Inflammatory macrophage treated with lipopolysaccharide for 1 hour (primary cell): ENCODE results near the gene PCNA.
A peak's percentile ranks its signal among the peaks of the same experiment; 100 is the strongest.

ENCODE experiments used
- DNase-seq, 2 donors: peaks; one replicate each; pipeline ENCODE4 v3.0.0-alpha.2; 2020 to 2022

Gene PCNA

DNA sequence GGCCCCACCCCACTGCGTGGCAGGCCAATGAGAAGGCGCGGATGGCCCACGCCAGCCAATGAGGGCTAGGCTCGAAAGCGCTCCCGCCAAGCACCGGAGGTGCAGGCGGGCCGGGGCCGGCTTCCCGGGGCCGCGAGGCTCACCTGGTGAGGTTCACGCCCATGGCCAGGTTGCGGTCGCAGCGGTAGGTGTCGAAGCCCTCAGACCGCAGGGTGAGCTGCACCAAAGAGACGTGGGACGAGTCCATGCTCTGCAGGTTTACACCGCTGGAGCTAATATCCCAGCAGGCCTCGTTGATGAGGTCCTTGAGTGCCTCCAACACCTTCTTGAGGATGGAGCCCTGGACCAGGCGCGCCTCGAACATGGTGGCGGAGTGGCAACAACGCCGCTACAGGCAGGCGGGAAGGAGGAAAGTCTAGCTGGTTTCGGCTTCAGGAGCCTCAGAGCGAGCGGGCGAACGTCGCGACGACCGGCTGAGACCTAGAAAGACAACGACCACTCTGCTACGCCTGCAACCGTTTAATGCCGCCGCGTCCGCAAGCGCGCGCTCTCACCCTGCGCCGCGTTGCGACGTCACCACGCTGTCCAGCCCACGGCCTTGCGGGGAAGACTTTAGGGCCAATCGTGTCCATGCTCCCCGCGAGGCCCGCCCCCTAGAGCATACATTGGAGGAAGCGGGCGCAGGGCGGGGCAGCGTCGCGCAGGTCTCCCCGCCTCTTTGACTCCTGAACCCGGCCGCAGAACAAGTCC is at the start of gene PCNA:
Gene PCNA (minus strand): TSS at position 524 of the 750 bp plus-strand sequence. CDS start 160 bp downstream, at position 364.
- DNase-seq = peak; percentile 93 to 97

DNA sequence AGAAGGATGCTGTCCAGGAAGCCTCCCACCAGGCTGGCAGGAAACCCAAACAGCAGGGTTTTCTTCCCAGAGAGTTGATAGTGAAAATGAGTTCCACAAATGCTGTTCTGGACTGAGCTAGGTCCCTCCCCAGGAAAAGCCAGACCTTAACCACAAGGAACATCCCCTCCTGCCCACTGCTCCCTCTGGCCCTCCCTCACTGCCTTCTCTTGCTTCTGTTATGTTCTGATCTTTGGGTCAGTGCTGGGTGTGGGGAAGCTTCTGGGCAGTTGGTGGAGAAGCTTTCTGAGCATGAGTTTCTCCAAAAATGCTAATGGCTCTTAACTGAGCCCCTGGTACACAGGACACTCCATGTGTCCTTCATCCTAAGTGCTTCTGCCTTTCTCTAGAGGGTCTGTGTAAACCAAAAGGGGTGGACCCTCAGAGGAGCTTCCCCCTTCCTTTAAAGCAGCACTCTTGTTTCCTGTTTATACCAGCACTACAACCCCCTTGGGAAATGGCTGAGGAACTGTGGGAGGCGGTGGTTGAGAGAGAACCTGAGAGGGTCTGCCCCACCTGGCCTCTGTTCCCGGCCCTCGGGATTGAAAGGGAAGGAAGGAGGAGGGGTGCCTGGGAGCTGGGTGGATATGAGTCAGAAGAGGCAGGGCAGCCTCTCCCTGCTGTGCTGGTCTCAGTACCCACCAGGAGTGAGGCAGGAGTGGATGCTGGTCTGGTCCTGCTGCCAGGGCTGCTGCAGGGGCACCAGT is 49.1 kb upstream of the PCNA start:
- DNase-seq = peak; percentile 33 to 49

DNA sequence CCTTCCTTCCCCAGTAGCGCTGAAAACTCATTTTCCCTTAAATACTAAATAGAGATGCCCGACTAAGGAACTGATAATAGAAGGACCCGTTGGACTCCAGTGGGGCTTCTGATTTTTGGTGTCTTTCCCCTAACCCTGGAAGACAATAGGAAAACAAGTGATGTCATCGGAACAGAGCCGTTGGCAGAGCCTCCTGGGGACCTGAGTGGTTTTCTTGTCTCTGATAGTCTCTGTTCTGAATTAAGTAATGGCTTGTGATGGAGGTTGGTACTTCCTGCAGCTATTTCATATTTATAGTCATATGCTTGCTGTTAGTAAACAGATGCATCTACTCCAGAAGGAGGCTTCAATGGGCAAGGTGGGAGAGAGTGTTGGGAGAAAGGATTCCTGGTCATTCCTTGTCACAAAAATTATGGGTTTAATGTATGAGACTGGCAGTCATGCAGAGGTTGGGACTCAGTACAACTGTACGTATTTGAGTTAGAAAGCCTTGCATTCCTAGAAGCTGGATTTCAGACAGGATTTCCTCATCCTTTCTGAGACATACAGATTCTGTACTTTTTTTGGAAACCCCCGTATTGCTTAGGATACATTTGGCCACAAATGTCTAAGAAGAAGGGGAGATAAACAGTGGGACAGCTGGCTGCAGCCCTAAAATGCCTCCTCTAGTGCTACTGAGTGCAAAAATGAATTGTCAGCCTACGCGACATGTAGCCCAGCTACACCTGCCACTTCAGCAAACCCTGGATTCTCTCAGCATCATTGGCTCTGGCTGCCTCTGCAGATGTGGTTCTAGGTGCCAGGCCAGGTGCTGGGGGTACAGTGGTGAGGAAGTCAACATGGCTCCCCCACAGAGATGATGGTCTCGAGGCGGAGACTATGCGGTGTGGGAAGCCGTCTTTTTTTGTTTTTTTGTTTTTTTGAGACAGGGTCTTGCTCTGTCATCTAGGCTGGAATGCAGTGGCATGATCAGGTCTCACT is 45.2 kb upstream of the PCNA start:
- DNase-seq = peak; percentile 73

DNA sequence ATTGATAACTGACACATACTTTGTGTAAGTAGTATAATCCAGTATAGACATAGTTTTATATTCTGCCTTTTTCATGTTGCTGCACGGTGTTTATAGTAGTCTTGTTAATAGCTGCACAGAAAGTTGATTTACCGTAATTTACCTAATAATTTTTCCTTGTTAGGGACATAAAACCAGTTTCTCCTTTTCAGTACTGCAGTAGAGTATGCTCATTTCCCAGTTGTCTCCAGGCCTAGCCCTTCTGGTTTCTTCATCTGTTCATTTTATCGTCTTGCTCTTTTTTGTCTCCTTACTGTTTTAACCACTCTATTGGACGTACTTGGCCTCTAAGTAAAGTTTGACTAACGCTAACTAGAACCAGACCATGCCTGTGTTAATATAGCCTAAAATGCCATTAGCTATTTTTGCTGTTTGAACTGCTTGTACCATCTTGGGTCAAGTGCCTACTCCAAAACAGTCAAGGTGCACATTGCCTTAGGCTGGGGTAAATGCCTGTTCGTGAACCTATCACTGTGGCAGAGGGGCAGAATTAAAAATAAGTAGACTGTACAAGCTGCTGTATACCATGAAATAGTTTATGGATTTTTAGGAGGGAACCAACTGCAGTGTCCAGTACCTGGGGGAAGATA is 41.9 kb upstream of the PCNA start:
- DNase-seq = no peak

DNA sequence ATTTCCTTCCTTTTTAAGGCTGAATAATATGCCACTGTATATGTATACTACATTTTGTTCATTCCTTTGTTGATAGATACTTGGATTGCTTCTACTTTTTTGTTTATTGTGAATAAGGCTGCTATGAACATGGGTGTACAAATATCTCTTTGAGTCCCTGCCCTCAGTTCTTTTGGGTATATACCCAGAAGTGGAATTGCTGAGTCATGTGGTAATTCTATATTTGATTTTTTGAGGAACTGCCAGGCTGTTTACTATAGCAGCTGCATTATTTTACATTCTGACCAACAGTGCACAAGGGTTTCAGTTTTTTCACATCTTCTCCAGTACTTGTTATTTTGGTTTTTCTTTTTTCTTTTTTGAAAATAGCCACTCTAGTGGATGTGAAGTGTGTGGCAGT is 41.1 kb upstream of the PCNA start:
- peak; percentile 26 to 62 for DNase-seq

DNA sequence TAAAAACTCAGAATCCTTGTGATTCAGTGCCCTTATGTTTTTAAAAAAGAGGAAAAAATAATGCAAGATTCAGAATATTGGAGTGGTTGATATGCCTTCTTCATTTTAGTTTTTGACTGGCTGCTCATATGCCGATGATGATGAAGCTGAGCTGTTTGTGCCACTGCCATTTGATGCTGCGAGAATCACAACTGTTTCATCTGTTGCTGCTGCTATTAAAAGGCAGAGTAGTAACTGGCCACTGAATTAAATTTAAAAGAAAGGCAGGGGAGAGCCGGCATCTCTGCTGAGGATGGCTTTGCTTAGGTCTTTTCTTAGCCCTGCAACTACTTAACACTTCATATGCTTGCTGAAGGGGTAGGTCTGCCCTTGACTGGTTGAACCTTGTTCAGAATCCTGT is 40.2 kb upstream of the PCNA start:
- no peak for DNase-seq

DNA sequence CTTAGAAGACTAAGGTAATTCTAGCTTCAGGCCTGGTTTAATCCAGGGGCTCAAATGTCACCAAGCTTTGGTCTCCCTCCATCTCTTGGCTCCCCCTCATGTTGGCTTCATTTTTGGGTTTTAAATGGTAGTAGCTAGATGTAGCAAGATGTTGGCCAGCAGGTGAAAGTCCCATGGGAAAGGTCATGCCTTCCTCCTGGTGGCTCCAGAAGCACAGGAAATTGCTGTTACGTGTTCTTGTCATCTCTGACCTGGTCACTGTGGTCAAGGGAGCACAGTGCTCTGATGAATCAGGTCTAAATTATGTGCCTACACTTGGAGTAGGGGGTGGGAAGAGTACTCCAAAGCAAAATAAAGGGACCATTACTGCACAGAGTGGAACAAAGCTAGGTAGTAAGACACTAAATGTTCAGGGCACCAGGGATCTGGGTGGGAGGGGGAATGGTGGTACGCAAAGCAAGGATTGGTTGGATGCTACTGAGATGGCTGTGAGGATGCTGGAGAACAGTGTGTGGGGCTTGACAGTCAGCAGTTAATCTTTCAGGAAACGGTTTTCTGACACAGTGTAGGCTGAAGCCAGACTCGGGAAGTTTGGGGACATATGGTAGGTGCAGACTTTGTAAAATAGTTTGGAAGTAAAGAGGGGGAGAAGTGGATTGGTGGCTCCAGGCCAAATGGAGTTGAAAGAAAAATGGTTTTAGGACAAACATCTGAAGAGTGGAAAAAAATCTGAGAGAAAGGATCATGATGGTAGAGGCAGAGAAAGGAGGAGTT is 37.1 kb upstream of the PCNA start:
- no peak for DNase-seq

DNA sequence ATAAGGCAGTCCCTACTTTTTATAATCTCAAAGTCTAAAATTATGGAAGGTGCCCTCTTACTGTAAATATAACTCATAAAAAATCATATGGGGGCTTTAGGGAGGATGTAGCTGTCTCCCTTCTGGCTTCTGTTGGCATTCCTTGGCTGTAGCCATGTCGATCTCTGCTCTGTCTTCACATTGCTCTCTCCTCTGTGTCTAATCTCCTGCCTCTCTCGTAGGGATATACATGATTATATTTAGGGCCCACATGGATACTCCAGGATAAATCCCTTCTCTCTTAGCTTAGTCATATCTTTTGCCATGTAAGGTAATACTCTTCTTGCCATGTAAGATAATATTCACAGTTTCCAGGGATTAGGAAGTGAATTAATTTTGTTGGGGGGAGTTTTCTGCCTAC is 35.6 kb upstream of the PCNA start:
- DNase-seq = no peak

DNA sequence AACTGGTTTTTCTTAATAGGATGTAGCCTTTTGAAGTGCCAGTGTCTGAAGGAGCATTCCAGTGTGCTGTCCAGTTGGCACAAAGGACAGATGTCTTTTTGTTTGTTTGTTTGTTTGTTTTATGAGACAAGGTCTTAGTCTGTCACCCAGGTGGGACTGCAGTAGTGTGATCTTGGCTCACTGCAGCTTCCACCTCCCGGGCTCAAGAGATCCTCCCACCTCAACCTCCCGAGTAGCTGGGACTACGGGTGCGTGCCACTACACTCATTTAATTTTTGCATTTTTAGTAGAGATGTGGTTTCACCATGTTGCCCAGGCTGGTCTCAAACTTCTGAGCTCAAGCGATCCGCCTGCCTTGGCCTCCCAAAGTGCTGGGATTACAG is 34.8 kb upstream of the PCNA start:
- no peak for DNase-seq

DNA sequence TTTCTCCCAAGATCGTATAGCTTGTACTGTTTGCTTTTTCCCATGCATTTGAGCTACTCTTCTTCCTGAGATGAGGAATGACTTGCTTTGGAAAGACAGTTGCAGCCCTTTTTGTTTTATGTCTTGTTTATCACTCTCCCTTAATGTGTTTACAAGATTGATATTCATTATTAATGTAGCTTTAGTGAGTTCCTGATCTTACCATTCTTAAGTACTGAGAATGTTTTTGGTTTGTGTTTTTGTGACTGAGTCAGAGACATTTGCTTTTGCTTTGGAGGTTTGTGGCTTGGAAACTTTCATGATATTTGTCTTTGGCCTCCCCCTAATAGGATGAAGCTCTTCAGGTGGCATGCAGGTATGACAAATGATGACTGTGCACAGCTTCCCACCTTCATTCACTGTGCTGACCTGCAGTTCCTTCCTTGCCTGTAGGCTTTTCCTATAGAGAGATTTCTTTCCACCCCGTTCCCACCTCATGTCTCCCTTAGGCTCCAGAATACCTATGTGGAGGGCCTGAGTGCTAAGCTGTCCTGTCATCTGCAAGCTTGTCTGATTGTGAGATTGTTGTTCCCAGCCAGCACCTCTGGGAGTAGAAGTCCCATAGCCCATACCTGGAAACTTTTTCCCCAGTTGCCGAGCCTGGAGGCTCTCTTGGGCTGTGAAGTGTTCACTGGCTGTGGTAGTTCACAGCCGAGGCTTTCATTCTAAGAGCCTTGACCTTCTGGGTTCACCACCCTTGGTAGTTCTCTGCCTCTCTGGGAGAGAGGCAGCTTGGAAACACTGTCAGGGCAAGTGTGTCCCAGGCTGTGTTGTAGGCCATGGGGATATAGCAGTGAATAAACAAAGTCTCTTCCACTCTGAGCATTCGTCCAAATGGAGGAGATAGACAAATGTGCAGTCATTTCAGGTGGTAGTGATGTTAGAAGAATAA is 34.1 kb upstream of the PCNA start:
- DNase-seq = no peak

DNA sequence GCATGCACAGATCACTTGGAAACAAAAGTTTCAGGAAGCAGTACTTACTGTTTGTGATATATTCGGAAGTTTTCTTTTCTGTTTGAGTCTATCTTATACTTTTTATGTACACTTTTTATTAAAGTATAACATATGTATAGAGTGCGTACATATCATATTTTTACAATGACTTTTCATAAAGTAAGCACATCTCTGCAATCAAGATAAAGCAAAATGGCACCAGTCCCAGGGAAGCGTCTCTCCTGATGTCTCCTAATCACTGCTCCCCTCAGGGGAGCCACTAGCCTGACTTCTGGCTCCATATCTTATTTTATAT is 33.4 kb upstream of the PCNA start:
- DNase-seq = no peak

DNA sequence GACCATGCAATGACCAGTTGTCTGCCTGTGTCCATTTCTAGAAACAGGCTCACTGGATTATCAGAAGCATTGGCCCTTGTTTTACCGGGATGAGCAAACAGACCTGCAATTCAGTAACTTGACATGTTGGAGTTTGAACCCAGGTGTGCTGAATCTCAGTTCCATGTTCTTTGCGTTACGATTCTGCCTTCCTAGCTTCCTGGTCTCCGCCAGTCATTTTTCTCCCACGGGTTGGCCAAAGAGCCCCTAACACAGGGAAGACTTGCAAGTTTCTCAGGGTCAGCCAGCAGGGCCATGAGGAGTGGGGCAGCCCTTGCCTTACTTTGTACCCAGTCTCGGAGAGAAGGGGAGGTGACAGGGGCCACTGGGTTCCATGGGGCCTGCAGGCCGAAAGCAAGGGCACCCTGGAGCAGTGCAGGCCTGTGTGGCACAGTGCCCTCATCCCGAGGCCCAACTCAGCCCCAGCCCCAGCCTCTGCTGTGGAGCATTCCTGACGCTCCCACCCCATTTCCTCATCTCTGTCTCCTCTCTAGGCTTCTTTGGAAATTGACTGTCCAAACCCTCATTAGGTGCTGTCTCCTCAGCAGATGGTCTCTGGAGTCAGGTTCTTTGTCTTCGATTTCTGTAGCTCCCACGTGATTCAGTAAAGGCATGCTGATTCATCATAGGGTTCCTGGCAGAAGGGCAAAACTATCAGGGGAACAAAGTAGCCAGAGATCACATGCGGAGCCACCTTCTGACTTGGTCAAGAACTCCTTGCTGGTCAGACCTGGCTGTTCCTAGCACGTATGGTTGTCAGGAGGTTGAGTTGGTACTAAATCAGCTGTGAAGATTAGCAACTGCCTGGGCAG is 30.7 kb upstream of the PCNA start:
- DNase-seq = peak in 1 of 2 donors; percentile 18

DNA sequence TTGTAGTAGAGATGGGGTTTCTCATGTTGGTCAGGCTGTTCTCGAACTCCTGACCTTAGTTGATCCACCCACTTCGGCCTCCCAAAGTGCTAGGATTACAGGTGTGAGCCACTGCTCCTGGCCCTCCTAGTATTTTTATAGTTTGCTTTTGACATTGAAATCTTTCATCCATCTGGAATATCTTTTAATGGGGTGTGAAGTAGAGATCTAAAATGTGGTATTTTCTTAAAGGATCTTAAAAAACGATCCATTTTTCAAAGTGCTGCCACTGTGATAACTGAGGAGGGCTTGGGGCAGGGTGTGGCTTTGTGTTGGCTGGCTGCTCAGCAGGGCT is 30.1 kb upstream of the PCNA start:
- DNase-seq = no peak

DNA sequence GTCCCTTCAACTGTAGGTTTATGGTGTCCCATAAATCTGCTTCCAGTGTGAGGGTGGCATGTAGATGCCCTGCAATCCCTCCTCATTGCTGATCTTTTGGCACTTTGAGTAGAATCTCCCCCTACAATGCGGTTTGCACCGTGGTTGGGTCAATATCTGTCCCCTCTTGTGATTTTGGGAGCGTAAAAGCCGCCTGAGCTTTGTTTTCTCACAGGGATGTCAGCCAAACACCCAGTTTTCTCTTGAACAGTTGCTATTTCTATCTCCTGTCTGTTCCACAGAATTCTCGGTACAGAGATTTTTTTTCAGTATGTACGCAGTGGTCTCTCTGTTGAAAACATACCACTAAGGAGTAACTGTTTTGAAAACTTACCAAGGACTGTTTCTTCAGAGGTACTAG is 28.8 kb upstream of the PCNA start:
- DNase-seq = no peak

DNA sequence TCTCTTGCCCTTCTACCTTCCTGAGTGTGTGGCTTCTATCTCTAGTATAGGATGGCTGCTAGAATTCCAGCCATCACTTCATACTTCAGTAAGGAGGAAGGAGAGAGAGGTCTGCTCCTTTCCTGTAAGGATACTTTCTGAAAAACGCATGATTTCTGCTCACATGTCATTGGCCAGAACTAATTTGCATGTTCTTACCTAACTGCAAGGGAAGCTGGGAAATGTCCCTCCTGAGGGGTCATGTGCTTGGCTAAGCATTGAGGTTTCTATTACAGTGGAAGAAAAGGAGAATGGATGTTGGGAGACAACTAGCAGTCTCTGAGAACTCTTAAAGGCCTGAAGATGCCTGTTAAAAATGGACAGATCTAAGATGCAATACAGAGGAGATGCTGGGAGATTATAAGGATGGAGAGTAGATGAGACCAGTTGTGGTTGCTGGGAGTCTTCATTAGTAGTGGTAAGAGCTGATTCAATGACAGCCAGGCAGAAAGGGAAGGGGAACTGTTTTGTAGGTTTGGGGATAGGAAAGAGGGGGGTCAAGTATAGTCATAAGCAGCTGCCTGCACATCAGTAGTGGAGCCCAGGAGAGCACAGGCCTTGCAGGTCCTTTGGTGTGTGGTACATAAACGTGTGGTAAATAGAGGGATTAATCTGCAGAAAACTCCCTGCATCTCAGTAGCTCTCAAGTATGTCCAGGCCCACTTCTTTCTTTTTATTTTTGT is 27.3 kb upstream of the PCNA start:
- peak; percentile 42 to 73 for DNase-seq

DNA sequence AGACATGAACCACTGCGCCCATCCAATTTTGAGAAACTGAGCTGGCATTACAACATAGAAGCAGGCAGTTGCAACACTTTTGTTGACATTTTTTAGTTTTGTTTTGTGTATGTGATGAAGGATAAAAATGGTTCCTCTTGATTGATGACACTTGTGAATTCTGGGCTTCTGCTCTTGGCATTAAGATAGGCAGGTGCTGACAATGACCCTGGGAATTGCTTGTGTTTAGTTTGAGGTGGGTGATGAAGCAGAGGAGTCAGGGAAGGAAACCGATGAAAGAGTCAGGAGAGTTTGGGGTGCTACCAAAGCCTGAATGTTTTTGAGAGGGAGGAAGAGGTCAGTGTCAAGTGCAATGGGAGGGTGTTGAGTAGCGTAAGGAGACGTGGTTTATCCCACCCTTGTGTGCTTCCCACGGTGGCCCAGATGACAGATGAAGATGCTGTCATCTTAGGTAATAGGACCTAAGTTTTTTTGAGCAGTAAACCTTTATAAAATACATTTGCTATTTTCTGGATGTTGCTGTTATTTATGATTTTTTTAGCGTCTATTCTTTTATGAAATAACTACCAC is 26.4 kb upstream of the PCNA start:
- DNase-seq = peak; percentile 51 to 68

DNA sequence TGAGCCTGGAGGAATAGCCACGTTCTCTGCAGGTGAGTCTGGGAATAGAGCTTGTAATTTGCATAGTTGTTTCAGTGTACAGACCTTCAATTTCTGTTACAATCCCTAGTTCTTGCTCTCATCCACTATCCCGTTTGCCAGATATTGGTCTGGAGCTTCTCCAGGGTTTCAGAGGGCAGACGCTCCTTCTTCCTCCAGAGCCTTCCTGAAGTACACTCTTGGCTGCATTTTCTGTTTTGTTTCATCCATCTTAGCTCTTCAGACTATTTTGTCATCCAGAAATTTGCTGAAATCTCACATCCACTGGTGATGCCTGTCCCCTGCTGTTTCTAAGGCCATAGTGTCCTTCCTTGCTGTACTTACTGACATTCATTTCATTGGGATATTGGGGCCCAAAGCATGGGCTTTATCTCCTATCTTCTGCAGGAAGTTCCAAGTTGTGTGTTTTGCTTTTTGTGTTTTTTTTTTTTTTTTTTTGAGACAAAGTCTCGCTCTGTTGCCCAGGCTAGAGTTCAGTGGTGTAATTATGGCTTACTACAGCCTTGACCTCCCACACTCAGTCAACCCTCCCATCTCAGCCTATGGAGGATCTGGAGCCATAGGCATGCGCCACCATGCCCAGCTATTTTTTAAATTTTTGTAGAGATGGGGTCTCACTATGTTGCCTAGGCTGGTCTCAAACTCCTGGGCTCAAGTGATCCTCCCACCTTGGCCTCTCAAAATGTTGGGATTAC is 25.8 kb upstream of the PCNA start:
- peak in 1 of 2 donors; percentile 51 for DNase-seq

DNA sequence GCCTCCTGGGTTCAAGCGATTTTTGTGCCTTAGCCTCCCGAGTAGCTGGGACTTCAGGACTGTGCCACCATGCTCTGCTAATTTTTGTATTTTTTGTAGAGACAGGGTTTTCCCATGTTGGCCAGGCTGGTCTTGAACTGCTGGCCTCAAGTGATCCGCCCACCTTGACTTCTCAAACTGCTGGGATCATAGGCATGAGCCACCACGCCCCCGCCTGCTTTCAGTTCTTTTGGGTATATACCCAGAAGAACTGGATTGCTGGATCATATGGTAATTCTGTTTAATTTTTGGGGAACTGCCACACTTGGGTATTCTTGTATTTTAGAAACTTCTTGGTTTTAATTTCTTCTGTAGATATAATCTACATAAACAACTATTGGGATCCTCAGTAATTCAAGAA is 24.1 kb upstream of the PCNA start:
- DNase-seq = peak; percentile 65 to 74
